GM19238 (cell line): ENCODE data around the gene ZNF519.
"Not testable (repeated sequence)": the region's sequence is repeated elsewhere in the genome, so short reads cannot be mapped to it uniquely, and the experiment has no call there.

ENCODE experiments used
- DNase-seq: peaks from one replicate; pipeline ENCODE4 v3.0.0; 2011; ENCODE audit warnings: low spot score; ENCODE audit not compliant: insufficient read length

Gene ZNF519

DNA sequence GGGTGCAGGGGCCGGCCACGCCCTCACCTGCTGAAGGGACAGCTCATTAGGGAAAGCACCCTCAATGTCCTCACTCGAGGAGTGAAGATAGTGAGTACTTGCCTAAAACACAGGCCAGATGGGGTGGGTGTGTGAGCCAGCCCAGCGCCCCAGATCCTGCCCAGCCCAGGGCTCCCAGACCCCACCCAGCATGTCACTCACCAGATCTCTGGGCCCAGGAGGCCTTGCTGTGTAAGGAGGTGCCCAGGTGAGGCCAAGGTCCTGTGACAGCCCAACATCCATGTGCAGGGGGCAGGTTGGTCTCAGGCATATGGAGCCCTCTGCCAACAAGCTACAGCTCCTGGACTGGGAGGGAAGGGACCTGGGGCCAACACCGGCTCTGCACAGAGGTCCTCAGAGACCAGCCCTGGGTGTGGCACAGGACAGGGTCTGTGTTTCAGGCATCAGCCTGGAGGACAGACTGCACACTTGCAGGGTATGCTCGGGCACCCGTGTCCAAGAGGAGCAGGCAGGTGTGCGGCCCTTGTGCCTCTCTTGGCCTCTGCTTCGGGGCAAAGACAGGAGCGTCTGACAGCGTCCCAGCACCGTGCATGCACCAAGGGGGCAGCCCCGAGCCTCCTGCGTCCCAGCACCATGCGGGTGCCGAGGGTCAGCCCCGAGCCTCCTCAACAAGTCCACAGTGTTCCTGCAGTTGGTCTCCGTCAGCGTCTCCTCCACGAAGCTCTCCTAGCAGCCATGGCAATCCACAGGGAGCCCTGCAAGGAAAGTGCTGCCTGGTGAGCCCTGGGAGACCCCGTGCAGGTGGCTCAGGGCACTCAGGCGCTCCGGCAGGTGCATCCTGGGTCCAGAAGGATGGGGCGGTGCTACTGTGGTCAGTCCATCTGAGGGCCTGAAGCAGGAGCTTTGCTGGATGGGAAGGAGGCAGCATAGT, 16.0 kb upstream of the ZNF519 start:
- not testable (repeated sequence) for DNase-seq

DNA sequence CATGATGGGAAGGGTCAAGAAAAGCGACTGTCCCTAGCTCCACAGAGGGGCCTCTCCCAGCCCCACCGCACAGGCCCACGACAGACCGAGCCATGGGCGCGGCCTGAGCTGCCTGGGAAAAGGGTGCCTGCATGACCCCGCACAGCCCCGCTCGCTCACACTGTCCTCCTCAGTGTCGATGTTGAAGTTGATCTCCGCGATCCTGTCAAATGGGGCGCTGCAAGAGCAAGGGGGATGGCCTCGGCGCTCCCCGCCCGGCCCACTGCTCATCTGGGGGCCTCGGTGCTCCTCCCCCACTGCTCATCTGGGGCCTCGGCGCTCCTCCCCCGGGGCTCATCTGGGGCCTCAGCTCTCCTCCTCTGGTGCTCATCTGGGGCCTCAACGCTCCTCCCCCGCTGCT, 14.5 kb upstream of the ZNF519 start:
- DNase-seq: not testable (repeated sequence)

DNA sequence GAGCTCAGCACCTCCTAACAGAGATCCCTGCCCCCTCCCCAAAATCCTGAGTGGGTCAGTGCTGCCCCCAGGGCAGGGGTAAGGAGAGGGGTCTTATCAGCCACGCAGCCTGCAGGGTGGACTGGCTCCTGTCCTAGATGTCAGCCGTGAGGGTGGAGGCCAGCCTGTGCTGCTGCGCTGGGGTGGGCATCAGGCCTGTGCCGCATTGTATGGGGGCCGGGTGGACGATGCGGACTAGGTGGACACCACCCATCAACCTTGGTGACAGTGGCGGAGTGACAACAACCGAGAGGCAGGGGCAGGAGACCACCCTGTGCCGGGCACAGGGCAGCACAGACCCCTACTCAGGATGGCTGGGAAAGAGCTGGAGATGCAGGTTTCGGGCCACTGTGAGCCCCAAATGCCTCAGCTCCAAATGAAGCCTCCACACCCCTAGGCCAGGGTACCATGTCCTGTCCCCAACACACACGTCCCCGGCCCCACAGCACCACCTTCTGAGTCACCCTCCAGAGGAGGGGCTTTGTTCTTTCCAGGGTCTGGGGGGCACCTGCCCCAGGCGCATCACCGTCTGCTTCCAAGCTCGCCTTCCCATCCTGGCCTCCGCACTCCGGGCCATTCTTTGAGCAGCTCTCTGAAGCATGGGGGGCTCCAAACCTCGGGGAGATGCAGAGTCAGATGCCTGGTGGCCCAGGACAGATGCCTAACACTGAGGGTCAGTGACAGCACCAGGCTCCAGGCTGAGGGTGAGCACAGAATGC, 13.5 kb upstream of the ZNF519 start:
- not testable (repeated sequence) for DNase-seq

DNA sequence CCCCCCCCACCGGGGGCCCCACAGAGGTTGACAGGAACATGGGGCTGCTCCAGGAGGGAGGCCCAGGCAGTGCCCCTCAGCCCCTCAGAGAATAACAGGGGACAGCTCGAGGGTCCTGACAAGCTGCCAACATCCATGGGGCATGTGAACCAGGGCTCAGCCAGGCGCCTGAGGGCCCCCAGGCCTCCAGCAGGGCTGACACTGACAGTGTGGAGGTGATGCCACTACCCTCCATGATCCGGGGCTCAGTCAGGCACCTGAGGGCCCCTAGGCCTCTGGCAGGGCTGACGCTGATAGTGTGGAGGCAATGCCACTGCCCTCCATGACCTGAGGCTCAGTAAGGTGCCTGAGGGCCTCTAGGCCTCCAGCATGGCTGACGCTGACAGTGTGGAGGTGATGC, 12.8 kb upstream of the ZNF519 start:
- DNase-seq: not testable (repeated sequence)

DNA sequence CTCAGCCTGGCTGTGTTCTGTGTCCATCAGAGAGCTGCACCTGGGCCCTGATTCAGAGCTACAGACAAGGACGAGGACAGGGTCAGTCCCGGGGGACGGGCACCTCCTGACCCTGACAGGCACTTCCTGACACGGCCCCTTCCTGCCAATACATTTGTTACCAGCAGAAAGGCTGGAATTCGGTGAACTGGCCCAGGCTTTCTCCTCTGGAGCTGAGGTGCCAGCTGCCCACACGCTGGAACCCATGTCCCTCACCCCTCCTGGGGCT, 12.3 kb upstream of the ZNF519 start:
- DNase-seq: no peak

DNA sequence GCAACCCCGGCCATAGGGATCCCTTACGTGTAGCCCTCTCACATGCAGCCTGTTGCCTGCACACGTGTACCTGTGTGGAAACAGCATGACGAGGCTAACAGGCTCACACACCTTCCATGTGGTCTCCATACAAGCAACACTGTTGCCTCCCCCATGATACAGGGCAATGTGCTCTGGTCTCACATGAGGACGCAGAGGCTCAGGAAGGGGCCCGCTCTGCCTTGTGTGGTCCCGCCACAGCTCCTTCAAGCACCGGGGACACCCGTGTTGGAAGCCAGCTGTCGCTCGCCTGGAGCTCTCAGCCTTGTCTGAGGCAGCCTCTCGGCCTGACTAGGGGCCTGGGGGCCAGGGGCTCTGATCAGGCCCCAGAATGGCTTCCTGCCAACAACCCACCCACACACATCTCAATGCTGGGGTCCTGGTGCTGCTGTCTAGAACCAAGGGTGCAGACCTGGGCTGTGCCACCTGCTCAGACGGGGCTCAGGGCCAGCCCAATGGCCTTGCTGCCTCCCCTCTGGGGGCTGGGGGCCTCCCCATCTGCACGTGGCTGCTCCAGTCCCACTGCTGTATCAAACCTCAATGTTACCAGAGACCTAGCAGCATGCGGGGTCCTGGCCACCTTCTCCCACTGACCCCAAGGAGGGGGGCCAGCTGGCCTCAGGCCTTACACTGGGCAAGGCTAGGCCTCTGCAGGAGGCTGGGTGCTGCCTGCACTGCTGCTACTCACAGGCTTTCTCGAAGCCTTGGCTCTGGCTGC, 11.8 kb upstream of the ZNF519 start:
- not testable (repeated sequence) for DNase-seq

DNA sequence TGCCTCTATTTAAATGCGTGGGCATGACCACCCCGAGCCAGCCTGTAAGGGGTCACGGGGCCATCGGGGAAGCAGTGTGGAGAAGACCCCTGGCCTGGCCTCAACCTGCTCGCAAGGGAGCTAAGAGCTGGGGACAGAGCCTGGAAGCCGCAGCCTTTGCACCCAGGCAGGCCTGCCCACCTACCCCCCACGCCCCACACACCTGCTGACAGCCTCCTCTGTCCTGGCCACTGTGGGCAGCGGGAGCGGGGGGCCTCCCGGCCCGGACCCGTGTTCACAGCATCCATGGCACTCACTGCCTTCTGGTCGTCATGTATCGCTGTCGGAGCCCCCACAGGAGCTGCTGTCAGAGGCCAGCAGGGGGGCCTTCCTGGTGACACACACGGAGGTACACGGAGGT, 11.2 kb upstream of the ZNF519 start:
- DNase-seq: not testable (repeated sequence)

DNA sequence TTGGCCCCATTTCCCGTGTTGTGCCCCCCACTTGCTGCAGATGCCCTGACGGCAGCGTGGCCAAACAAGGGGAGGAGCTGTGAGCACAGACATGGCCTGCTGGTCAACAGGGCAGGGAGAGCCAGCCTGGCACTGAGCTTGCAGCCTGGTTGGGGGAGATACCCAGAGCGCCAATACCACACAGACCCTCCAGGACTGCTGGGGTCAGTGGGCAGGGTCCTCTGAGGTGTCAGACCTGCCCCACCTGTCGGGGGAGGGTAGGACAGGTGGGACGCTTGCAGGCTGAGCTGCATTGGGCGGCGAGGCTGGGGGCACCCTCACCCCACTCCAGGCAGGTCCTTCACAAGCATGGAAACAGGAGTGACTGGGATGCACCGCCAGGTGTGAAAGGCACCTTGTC, 9.9 kb upstream of the ZNF519 start:
- not testable (repeated sequence) for DNase-seq

DNA sequence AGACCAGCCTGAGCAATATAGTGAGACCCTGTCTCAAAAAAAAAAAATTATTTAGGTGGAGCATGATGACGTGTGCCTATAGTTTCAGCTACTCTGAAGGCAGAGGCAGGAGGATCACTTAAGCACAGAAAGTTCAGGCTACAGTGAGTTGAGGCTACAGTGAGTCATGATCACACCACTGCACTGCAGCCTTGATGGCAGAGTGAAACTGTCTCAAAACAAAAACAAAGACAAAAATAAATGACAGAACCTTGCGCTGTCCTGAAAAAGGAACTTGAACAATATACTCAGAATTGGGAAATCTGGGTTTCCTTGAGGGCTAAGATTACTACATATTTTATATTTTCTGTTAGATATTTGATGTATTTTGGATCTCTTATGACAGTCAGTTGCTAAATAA, 7.3 kb upstream of the ZNF519 start:
- DNase-seq: not testable (repeated sequence)

DNA sequence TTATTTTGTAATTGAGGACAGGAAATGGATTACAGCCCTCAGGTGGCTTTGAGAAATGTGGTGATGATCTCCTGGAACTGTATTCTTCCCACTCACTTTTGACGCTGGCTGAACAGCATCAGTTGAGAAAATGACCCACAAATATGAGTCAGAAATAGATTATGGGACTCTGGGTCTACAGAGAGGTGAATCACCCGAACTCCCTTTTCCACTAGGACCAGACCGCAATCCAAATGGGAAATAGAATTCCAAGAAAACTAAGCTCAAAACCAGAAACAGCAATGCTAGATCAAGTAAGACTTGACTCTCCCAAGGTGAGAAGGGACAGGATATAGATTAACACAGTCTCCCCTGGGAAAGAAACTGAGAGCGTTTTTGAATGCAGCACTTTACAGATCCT, 5.7 kb upstream of the ZNF519 start:
- not testable (repeated sequence) for DNase-seq

DNA sequence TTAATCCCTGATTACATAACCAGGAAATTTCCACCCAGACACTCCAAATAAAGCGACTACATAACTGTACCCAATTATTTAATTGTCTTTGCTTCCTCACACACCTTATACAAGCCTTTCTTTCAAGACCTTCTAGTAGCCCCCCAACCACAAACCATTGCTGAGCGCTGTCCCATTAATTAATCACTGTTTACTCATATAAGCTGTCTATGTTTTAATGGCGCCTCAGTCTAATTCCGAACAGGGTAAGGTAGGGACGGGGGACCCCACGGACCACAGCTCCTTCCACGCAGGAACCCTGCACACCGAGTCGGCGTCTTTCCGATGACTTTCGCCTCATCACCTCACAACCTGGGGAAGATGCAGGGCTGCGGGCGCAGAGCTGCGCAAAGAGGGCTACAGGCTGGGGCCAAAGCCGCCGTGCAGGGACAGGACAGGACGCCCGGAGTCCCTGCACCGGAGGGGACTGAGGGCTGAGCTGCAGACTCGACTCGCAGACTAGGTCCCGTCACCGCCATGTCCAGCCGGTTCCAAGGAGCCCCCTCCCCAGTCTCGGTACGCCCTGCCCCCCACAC, 452 bp downstream of the ZNF519 start:
- not testable (repeated sequence) for DNase-seq

DNA sequence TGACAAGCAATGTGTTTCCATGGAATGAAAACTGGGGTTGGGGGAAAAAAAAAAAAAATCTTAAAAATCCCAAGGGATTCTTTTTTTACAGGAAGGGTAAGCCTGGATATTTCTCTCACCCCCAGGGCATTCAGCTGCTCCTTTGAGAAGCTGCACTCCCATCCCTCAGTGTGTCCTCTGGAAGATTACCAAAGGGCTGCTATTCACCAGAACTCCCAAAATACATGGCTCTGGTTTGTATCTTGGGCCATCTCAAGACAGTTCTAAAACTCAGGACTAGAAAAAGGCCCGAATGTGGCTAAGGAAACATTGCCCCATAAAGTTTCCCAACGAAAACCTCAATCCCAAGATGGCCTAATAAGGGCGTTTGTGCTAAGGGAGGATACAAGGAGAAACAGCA, 1.4 kb downstream of the ZNF519 start:
- DNase-seq: not testable (repeated sequence)

DNA sequence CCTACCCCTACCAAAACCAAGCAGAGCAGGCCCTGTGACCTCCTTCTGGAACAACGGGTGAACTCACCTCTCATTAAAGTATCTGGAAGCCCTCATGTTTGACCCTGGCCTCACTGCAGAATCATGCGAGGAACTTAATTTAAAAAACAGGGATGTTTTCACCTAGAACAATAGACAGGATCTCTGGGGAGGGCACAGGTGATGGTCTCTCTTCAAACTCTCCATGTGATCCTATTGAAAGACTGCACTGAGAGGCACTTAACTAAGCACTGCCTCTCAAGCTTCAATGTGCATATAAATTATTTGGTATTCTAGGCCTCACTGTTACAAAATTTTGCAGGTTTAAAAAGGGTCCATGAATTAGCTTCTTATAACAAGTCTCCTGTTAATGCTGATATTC, 7.5 kb downstream of the ZNF519 start:
- DNase-seq: no peak

DNA sequence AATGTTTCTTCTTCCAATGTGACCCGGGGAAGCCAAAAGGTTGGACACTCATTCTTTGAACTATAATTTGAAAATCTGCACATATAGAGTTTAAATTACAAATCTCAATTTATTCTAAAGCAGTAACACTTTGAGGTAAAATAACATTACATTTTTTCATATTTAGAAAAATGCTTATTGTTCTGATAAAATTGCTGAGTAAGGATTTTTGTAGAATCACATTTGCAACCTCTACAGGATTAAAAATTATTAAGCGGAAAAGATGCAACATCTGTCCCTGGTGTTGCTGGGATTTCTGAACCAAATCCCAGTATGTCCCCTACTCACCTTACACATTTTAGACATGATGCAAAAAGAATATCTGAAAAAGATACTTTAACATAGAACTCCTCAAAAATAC, 10.1 kb downstream of the ZNF519 start:
- no peak for DNase-seq

DNA sequence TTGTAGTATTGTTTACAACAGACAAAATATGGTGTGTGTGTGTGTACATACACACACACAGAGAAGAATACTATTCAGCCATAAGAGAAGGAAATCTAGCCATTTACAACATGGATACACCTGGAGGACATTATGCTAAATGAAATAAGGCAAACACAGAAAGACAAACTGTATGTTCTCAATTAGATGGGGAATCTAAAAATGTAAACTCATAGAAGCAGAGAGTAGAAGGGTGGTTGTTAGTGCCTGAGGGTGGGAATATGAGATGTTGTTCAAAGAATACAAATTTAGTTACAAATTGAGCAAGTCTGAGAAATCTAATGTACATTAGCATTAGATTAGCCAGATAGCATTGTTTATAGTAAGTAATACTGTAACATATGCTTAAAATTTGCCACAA, 11.3 kb downstream of the ZNF519 start:
- no peak for DNase-seq

DNA sequence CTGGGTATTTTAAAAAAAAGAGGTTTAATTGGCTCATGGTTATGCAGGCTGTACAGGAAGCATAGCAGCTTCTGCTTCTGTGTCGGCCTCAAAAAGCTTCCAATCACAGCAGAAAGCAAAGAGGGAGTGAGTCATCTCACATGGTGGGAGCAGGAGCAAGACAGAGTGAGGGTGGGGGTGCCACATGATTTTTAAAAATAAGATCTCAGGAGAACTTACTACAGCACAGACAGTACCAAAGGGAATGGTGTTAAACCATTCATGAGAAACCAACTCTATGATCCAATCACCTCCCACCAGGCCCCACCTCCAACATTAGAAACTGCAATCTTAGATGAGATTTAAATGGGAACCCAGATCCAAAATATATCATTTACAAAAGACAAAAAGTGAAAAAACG, 14.6 kb downstream of the ZNF519 start:
- no peak for DNase-seq

DNA sequence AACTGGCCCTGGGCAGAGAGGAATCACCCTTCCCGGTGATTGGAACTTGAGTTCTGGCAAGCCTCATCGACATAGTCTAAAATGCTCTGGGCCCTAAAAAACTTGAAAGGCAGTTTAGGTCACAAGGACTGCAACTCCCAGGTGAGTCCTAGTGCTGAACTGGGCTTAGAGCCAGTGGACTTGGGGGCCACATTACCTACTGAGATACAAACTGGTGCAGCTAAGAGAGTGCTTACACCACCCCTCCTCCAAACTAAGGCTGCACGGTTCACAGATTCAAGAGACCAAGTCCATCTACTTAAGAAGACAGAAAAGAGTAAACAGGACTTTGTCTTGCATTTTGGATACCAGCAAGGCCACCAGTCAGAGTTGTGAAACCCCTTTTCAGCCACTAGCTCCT, 25.3 kb downstream of the ZNF519 start:
- no peak for DNase-seq

DNA sequence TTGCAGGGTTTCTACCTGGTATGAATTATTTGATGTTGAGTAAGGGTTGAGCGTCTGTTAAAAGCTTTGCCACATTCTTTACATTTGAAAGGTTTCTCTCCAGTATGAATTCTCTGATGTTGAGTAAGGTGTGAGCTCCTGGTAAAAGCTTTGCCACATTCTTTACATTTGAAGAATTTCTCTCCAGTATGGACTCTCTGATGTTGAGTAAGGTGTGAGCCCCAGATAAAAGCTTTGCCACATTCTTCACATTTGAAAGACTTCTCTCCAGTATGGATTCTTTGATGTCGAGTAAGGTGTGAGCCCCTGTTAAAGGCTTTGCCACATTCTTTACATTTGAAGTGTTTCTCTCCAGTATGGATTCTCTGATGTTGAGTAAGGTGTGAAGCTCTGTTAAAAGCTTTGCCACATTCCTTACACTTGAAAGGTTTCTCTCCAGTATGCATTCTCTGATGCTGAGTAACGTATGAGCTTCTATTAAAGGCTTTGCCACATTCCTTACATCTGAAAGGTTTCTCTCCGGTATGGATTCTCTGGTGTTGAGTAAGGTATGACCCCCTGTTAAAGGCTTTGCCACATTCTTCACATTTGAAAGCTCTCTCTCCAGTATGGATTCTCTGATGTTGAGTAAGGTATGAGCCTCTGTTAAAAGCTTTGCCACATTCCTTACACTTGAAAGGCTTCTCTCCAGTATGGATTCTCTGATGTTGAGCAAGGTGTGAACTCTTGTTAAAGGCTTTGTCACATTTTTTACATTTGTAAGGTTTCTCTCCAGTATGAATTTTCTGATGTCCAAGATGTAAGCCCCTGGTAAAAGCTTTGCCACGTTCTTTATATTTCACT, 27.1 kb downstream of the ZNF519 start:
- no peak for DNase-seq

DNA sequence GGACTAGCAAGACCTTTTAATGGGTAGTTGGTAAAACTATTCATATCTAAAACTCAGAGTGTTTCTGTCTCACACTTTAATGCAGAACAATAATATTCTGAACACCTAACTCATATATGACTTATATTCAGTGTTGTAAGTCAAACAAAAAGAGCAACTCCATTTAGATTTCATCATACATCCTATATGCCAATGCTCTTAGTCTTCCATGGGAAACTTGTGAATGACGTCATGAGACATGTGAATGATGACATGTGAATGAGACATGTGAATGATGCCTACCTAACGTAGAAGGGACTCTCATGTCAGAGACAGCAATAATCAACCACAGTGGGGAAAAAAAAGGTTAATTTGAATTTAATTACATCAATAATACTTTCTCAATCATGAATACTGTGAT, 28.0 kb downstream of the ZNF519 start:
- DNase-seq: no peak

DNA sequence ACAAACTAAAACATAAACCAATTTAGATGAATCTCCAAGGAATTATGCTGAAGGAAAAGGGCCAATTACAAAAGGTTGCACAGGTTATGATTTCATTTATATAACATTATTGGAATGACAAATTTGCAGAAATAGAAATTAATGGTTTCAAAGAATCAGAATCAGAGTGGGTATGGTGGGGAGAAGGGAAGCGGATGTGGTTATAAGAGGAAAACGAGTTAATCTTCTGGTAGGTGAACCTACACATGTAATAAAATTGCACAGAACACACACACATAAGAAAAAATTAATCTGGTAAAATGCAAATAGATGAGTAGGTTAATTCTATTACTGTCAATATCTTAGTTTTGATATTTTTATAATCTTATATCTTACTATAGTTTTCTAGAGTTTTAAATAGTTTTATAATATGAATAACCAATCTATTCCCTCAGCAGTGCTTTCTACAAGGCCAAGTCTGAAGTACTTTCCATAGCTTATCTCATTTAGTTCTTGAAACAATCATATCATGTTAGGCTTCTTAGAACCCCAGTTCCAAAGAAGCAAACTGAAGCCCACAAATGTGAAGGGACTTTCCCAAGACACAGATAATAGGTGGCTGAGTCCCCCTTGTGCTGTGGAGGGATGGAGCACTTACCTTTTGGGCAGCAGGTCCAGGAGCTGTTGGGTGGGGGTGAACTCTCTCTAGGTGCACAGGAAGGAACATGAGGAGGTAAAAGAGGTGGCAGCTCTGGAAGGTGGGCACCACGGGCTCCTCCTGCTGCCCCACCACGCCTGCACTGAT, 31.5 kb downstream of the ZNF519 start:
- DNase-seq: no peak
